Uterus (tissue), 2 donors: ENCODE measurements around the gene IRF2BPL.

Experiments used
- CTCF ChIP-seq, 4 experiments: fragments of 200-600 bp in 2 of 4; fragments of 450-650 bp in 2 of 4; sonication (generic) in 2 of 4; IDR thresholded peaks; one replicate each; pipeline ENCODE4 v1.5.1; 2016 to 2019; ENCODE audit warnings: antibody characterized with exemption in 4 of 4, mild to moderate bottlenecking in 2 of 4, moderate library complexity in 1 of 4
- POLR2A ChIP-seq, 2 donors: fragments of 450-650 bp; IDR thresholded peaks; one replicate each; pipeline ENCODE4 v1.6.1; 2016; ENCODE audit warnings: antibody characterized with exemption in 2 of 2, mild to moderate bottlenecking in 1 of 2, moderate library complexity in 1 of 2

- TF ChIP-seq CTCF (IDR thresholded peaks at IDR 0.05) (no peak), POLR2A (IDR thresholded peaks at IDR 0.05) (no peak)
Measured at GRCh38 chr14:77066578-77067172, 38.2 kb upstream of the IRF2BPL start.
